GM11168 (cell line): ENCODE measurements around the gene DPPA2.

ENCODE experiments used
- in situ Hi-C: fragments of 300-500 bp; cut with MboI; formaldehyde crosslinking; loops from one replicate; pipeline ENCODE4 v1.12.0; 2022; ENCODE audit warnings: low sequenced_read_pairs; ENCODE audit not compliant: unreplicated experiment

Gene DPPA2

GRCh38 chr3:109328202-109328601 lies 11.9 kb upstream of the DPPA2 start:
- in situ Hi-C loops, result no loop called here

- in situ Hi-C loops, result no loop called here
Observed at GRCh38 chr3:109325657-109326056, 9.3 kb upstream of the DPPA2 start.

GRCh38 chr3:109325109-109325508 lies 8.8 kb upstream of the DPPA2 start:
- in situ Hi-C loops, result no loop called here

- in situ Hi-C loops, result no loop called here
Observed at GRCh38 chr3:109313061-109313460, 3.3 kb downstream of the DPPA2 start.

GRCh38 chr3:109297496-109297895 lies 18.8 kb downstream of the DPPA2 start:
- in situ Hi-C loops, result no loop called here

GRCh38 chr3:109284071-109284470 lies 32.2 kb downstream of the DPPA2 start:
- in situ Hi-C loops, result no loop called here

GRCh38 chr3:109278546-109278945 lies 37.8 kb downstream of the DPPA2 start:
- in situ Hi-C loops, result no loop called here

GRCh38 chr3:109278141-109278540 lies 38.2 kb downstream of the DPPA2 start:
- in situ Hi-C loops, result no loop called here

GRCh38 chr3:109275702-109276293 lies 40.5 kb downstream of the DPPA2 start:
- in situ Hi-C loops, result no loop called here

GRCh38 chr3:109270779-109271178 lies 45.5 kb downstream of the DPPA2 start:
- in situ Hi-C loops, result no loop called here

- in situ Hi-C loops, result no loop called here
Observed at GRCh38 chr3:109269577-109270275, 46.6 kb downstream of the DPPA2 start.

GRCh38 chr3:109268181-109268580 lies 48.1 kb downstream of the DPPA2 start:
- in situ Hi-C loops, result no loop called here

- in situ Hi-C loops, result no loop called here
Observed at GRCh38 chr3:109265295-109265694, 51.0 kb downstream of the DPPA2 start.

GRCh38 chr3:109257269-109257668 lies 59.0 kb downstream of the DPPA2 start:
- in situ Hi-C loops, result no loop called here

GRCh38 chr3:109254770-109255169 lies 61.5 kb downstream of the DPPA2 start:
- in situ Hi-C loops, result no loop called here

- in situ Hi-C loops, result no loop called here
Observed at GRCh38 chr3:109252641-109253040, 63.7 kb downstream of the DPPA2 start.
